ENCODE measurements around the gene TAAR2. TPM values are rescaled to one million over a fixed set of nuclear protein-coding genes. Genes with fewer than 3 reads are reported as not detected.

Gene TAAR2
- total and polyA plus RNA-seq, 10 donors, result not detected

DNA sequence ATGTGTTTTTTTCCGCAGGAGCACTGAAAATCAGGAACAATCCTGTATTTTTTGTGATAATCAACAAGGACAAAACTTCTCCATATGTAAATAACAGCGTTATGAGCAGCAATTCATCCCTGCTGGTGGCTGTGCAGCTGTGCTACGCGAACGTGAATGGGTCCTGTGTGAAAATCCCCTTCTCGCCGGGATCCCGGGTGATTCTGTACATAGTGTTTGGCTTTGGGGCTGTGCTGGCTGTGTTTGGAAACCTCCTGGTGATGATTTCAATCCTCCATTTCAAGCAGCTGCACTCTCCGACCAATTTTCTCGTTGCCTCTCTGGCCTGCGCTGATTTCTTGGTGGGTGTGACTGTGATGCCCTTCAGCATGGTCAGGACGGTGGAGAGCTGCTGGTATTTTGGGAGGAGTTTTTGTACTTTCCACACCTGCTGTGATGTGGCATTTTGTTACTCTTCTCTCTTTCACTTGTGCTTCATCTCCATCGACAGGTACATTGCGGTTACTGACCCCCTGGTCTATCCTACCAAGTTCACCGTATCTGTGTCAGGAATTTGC is 53.8 kb downstream of the TAAR2 start, which contains the start of gene TAAR6:
Gene TAAR6, plus strand, starts transcription at position 102 of the 557 bp plus-strand sequence. Its CDS starts 0 bp downstream, at position 102.
- no peak within 1 kb of the TSS for H3K4me3 ChIP-seq
- peak within 1 kb of the TSS in 2 of 8 donors; percentile 63 to 77 for H3K27ac ChIP-seq
- DNase-seq, result no peak
- TF ChIP-seq, protein P1, sequence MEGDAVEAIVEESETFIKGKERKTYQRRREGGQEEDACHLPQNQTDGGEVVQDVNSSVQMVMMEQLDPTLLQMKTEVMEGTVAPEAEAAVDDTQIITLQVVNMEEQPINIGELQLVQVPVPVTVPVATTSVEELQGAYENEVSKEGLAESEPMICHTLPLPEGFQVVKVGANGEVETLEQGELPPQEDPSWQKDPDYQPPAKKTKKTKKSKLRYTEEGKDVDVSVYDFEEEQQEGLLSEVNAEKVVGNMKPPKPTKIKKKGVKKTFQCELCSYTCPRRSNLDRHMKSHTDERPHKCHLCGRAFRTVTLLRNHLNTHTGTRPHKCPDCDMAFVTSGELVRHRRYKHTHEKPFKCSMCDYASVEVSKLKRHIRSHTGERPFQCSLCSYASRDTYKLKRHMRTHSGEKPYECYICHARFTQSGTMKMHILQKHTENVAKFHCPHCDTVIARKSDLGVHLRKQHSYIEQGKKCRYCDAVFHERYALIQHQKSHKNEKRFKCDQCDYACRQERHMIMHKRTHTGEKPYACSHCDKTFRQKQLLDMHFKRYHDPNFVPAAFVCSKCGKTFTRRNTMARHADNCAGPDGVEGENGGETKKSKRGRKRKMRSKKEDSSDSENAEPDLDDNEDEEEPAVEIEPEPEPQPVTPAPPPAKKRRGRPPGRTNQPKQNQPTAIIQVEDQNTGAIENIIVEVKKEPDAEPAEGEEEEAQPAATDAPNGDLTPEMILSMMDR (IDR thresholded peaks at IDR 0.05 in 8 of 11, conservative IDR thresholded peaks at IDR 0.05 in 3 of 11), result no peak
- no peaks in the 10 kb centered on the region for H3K4me1 ChIP-seq
- H3K27me3 ChIP-seq (replicated peaks in 1 of 7), result no peaks in the 10 kb centered on the region
- intact Hi-C loops (cut with DNase I; ENCODE audit: low total_unique reads), result no loop called here
- H3K36me3 ChIP-seq, result no peaks in the 10 kb centered on the region
- 88 to 92% (median 90%) methylated on average over 15 of the region's 15 CpGs for WGBS, 5 donors
- H3K9me3 ChIP-seq, result no peaks in the 10 kb centered on the region

DNA sequence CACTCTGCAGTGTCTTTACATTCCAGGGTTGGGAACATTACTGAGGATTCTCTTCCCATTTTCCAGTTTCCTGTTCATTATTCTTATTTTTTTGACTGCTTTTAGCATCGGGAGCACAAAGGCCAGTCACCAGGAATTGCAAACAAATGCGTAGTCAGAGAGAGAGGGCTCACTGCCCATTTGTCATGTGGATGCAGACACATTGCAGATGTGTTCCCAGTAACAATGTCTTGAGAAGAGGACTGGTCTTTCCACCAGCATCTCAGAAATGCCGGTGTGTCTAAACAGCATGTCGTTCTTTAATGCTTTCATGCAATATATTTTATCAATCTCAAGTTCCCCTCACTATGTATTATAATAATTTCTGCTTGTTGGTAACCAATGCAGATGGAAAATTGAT is 54.9 kb downstream of the TAAR2 start:
- 55 to 83% (median 68%) methylated on average over 4 of the region's 4 CpGs for WGBS, 5 donors
- Histone ChIP-seq H3K36me3 (no peaks in the 10 kb centered on the region), H3K27me3 (replicated peaks in 1 of 7) (no peaks in the 10 kb centered on the region), H3K27ac (no peak overlapping the region), H3K4me3 (no peak overlapping the region), H3K9me3 (no peaks in the 10 kb centered on the region), H3K4me1 (no peaks in the 10 kb centered on the region)
- intact Hi-C loops (cut with DNase I; ENCODE audit: low total_unique reads), result no loop called here
- TF ChIP-seq, protein P1 (IDR thresholded peaks at IDR 0.05 in 8 of 11, conservative IDR thresholded peaks at IDR 0.05 in 3 of 11), result no peak
- TF ChIP-seq POLR2AphosphoS5 (IDR thresholded peaks at IDR 0.05), result no peak
- no peak for TF ChIP-seq POLR2A (IDR thresholded peaks at IDR 0.05)
- no peak for DNase-seq

DNA sequence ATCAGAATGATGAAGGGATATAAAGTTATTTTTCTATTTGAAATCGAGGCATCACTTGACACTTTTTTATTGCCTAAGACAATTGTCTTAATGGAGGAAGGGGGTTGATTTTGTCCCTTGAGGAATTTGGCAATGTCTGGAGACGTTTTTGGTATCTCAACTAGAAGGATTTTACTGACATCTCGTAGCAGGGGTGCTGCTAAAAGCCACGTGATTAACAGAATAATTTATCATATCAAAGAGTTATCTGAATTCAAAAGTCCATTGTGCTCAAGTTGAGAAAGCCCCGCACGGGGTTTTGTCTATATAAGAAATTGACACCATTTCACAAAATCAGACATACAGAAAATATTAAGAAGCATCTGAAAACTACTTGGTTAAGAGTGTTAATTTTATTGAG is 55.5 kb downstream of the TAAR2 start:
- H3K36me3 ChIP-seq, result no peaks in the 10 kb centered on the region
- H3K4me3 ChIP-seq, result no peak overlapping the region
- no peak overlapping the region for H3K27ac ChIP-seq
- H3K4me1 ChIP-seq, result no peaks in the 10 kb centered on the region
- WGBS, 5 donors, result 54 to 68% (median 66%) methylated on average over 6 of the region's 6 CpGs
- TF ChIP-seq POLR2A (IDR thresholded peaks at IDR 0.05) (no peak), POLR2AphosphoS5 (IDR thresholded peaks at IDR 0.05) (no peak)
- TF ChIP-seq, protein P1 (IDR thresholded peaks at IDR 0.05 in 8 of 11, conservative IDR thresholded peaks at IDR 0.05 in 3 of 11), result no peak
- H3K27me3 ChIP-seq (replicated peaks in 1 of 7), result no peaks in the 10 kb centered on the region
- no peaks in the 10 kb centered on the region for H3K9me3 ChIP-seq
- DNase-seq, result no peak
- intact Hi-C loops (cut with DNase I; ENCODE audit: low total_unique reads), result no loop called here

DNA sequence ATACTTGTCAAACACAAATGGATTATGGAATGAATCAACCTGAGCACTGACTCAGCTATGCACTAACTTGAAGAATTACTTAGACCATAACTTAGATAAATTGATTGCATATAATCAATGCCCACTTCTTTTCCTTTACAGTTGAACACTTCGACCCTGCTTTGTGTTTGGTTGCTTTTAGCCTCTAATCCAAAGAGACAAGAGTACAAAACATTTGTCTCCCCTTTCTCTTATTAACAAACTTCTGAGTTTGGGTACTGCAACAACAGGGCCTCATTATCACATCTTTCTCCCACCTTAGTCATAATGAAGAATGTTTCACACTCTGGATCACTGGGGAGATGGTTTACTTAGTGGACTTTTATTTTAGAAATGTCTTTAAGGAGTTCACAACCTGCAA is 56.5 kb downstream of the TAAR2 start:
- no peak overlapping the region for H3K27ac ChIP-seq
- no peaks in the 10 kb centered on the region for H3K27me3 ChIP-seq (replicated peaks in 1 of 7)
- TF ChIP-seq POLR2AphosphoS5 (IDR thresholded peaks at IDR 0.05) (no peak), POLR2A (IDR thresholded peaks at IDR 0.05) (no peak)
- TF ChIP-seq, protein P1 (IDR thresholded peaks at IDR 0.05 in 8 of 11, conservative IDR thresholded peaks at IDR 0.05 in 3 of 11), result no peak
- no peak for DNase-seq
- H3K36me3 ChIP-seq, result no peaks in the 10 kb centered on the region
- no peaks in the 10 kb centered on the region for H3K4me1 ChIP-seq
- H3K4me3 ChIP-seq, result no peak overlapping the region
- 65 to 84% (median 76%) methylated on average over 1 of the region's 1 CpG for WGBS, 5 donors
- H3K9me3 ChIP-seq, result no peaks in the 10 kb centered on the region
- intact Hi-C loops (cut with DNase I; ENCODE audit: low total_unique reads), result no loop called here

Other genes with a start within 250 kb of the TAAR2 start
- gene MOXD1, start 222.8 kb downstream of the TAAR2 start, total RNA-seq, result 10 to 100 TPM in 1 of 7 donors, 1 to 10 TPM in 6; 4.3 to 10.2 (median 6.3) TPM
- 1 to 10 TPM; 2.9 to 7.6 (median 4.6) TPM for gene MOXD1, start 222.8 kb downstream of the TAAR2 start, polyA plus RNA-seq
- 100 to 1,000 TPM in 3 of 7 donors, 10 to 100 TPM in 4; 70.7 to 114 (median 87.9) TPM for gene STX7, start 111.2 kb downstream of the TAAR2 start, total RNA-seq
- gene STX7, start 111.2 kb downstream of the TAAR2 start, polyA plus RNA-seq, result 10 to 100 TPM; 14.4 to 28.5 (median 25.2) TPM
- gene TAAR9, start 86.0 kb downstream of the TAAR2 start, total RNA-seq, result not detected
- gene TAAR9, start 86.0 kb downstream of the TAAR2 start, polyA plus RNA-seq, result not detected
- not detected for gene TAAR8, start 71.6 kb downstream of the TAAR2 start, total RNA-seq
- gene TAAR8, start 71.6 kb downstream of the TAAR2 start, polyA plus RNA-seq, result not detected
- gene TAAR6, start 54.0 kb downstream of the TAAR2 start, total RNA-seq, result not detected
- not detected for gene TAAR6, start 54.0 kb downstream of the TAAR2 start, polyA plus RNA-seq
- not detected for gene TAAR5, start 34.5 kb downstream of the TAAR2 start, total RNA-seq
- under 1 TPM in 1 of 3 donors, not detected in 2; 0.10 TPM for gene TAAR5, start 34.5 kb downstream of the TAAR2 start, polyA plus RNA-seq
- under 1 TPM in 1 of 7 donors, not detected in 6; 0.37 TPM for gene TAAR1, start 34.9 kb upstream of the TAAR2 start, total RNA-seq
- not detected for gene TAAR1, start 34.9 kb upstream of the TAAR2 start, polyA plus RNA-seq
- 10 to 100 TPM in 4 of 7 donors, 1 to 10 TPM in 3; 3.1 to 44.2 (median 11.2) TPM for gene VNN1, start 89.8 kb upstream of the TAAR2 start, total RNA-seq
- gene VNN1, start 89.8 kb upstream of the TAAR2 start, polyA plus RNA-seq, result 1 to 10 TPM; 2.3 to 5.5 (median 2.9) TPM
- gene VNN2, start 133.6 kb upstream of the TAAR2 start, total RNA-seq, result 100 to 1,000 TPM in 5 of 7 donors, 10 to 100 TPM in 2; 65.9 to 349 (median 173) TPM
- gene VNN2, start 133.6 kb upstream of the TAAR2 start, polyA plus RNA-seq, result 10 to 100 TPM; 15.4 to 37.1 (median 26.0) TPM
- gene SLC18B1, start 174.4 kb upstream of the TAAR2 start, total RNA-seq, result 10 to 100 TPM in 4 of 7 donors, 1 to 10 TPM in 3; 6.0 to 19.1 (median 11.2) TPM
- 10 to 100 TPM in 2 of 3 donors, 1 to 10 TPM in 1; 6.2 to 15.0 (median 12.0) TPM for gene SLC18B1, start 174.4 kb upstream of the TAAR2 start, polyA plus RNA-seq
- 1,000 to 10,000 TPM; 1,001 to 1,609 (median 1,342) TPM for gene RPS12, start 190.3 kb upstream of the TAAR2 start, total RNA-seq
- gene RPS12, start 190.3 kb upstream of the TAAR2 start, polyA plus RNA-seq, result 1,000 to 10,000 TPM; 3,955 to 4,556 (median 4,295) TPM